ENCODE measurements around the gene PI4K2B. TPM values are rescaled to one million over a fixed set of nuclear protein-coding genes. Genes with fewer than 3 reads are reported as not detected.

The PI4K2B gene
- total and polyA plus RNA-seq, 2 of the 13 experiments (the other 11 are each of a cell fraction or from before 2014, with no cell fraction given) = 6.9 to 25.8 TPM

- peak; percentile 74; the same call in 1 of the 2 replicates for TF ChIP-seq MXD1 (CRISPR knock-in tag; IDR thresholded peaks at IDR 0.05)
- TF ChIP-seq, protein P1, sequence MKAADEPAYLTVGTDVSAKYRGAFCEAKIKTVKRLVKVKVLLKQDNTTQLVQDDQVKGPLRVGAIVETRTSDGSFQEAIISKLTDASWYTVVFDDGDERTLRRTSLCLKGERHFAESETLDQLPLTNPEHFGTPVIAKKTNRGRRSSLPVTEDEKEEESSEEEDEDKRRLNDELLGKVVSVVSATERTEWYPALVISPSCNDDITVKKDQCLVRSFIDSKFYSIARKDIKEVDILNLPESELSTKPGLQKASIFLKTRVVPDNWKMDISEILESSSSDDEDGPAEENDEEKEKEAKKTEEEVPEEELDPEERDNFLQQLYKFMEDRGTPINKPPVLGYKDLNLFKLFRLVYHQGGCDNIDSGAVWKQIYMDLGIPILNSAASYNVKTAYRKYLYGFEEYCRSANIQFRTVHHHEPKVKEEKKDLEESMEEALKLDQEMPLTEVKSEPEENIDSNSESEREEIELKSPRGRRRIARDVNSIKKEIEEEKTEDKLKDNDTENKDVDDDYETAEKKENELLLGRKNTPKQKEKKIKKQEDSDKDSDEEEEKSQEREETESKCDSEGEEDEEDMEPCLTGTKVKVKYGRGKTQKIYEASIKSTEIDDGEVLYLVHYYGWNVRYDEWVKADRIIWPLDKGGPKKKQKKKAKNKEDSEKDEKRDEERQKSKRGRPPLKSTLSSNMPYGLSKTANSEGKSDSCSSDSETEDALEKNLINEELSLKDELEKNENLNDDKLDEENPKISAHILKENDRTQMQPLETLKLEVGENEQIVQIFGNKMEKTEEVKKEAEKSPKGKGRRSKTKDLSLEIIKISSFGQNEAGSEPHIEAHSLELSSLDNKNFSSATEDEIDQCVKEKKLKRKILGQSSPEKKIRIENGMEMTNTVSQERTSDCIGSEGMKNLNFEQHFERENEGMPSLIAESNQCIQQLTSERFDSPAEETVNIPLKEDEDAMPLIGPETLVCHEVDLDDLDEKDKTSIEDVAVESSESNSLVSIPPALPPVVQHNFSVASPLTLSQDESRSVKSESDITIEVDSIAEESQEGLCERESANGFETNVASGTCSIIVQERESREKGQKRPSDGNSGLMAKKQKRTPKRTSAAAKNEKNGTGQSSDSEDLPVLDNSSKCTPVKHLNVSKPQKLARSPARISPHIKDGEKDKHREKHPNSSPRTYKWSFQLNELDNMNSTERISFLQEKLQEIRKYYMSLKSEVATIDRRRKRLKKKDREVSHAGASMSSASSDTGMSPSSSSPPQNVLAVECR (CRISPR knock-in tag; IDR thresholded peaks at IDR 0.05; ENCODE audit: borderline replicate concordance) = peak; percentile 93
- TF ChIP-seq ZNF317 (CRISPR knock-in tag; IDR thresholded peaks at IDR 0.05) = peak; percentile 90; the same call in 1 of the 2 replicates
- peak; percentile 93; the same call in 1 of the 2 replicates for TF ChIP-seq ZNF788 (CRISPR knock-in tag; IDR thresholded peaks at IDR 0.05; ENCODE audit: borderline replicate concordance)
- no peak for TF ChIP-seq ZKSCAN5 (CRISPR knock-in tag; IDR thresholded peaks at IDR 0.05)
- TF ChIP-seq FOXO4 (CRISPR knock-in tag; conservative IDR thresholded peaks at IDR 0.05) = no peak
- TF ChIP-seq TBX3 (IDR thresholded peaks at IDR 0.05; ENCODE audit: borderline replicate concordance) = no peak
- TF ChIP-seq PHB2 (IDR thresholded peaks at IDR 0.05; ENCODE audit: partially characterized antibody) = no peak
- no peak for TF ChIP-seq MTF2 (CRISPR knock-in tag; IDR thresholded peaks at IDR 0.05; ENCODE audit: borderline replicate concordance)
- TF ChIP-seq POGZ (CRISPR knock-in tag; IDR thresholded peaks at IDR 0.05) = peak; percentile 99
- peak; percentile 79; the same call in 1 of the 2 replicates for TF ChIP-seq ZNF124 (CRISPR knock-in tag; IDR thresholded peaks at IDR 0.05)
- TF ChIP-seq, protein P2, sequence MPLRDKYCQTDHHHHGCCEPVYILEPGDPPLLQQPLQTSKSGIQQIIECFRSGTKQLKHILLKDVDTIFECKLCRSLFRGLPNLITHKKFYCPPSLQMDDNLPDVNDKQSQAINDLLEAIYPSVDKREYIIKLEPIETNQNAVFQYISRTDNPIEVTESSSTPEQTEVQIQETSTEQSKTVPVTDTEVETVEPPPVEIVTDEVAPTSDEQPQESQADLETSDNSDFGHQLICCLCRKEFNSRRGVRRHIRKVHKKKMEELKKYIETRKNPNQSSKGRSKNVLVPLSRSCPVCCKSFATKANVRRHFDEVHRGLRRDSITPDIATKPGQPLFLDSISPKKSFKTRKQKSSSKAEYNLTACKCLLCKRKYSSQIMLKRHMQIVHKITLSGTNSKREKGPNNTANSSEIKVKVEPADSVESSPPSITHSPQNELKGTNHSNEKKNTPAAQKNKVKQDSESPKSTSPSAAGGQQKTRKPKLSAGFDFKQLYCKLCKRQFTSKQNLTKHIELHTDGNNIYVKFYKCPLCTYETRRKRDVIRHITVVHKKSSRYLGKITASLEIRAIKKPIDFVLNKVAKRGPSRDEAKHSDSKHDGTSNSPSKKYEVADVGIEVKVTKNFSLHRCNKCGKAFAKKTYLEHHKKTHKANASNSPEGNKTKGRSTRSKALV (CRISPR knock-in tag; IDR thresholded peaks at IDR 0.05) = 0 out of 2 replicates have a peak, but pooled peaks have one; percentile 23
- TF ChIP-seq ZGPAT (CRISPR knock-in tag; IDR thresholded peaks at IDR 0.05) = peak; percentile 98
- TF ChIP-seq ZFP36L2 (CRISPR knock-in tag; IDR thresholded peaks at IDR 0.05) = no peak
- peak; percentile 89 for TF ChIP-seq SIN3B (IDR thresholded peaks at IDR 0.05; ENCODE audit: low read length)
- no peak for TF ChIP-seq EED (CRISPR knock-in tag; IDR thresholded peaks at IDR 0.05)
- no peak for TF ChIP-seq SOX6 (IDR thresholded peaks at IDR 0.05)
- TF ChIP-seq SOX6 (CRISPR knock-in tag; IDR thresholded peaks at IDR 0.05) = peak; percentile 87
- peak; percentile 53; the same call in 1 of the 2 replicates for TF ChIP-seq SRF (IDR thresholded peaks at IDR 0.05; ENCODE audit: low read depth, low read length)
- peak; percentile 46 for TF ChIP-seq CREB1 (IDR thresholded peaks at IDR 0.05)
- TF ChIP-seq CREB1 (CRISPR knock-in tag; IDR thresholded peaks at IDR 0.05) = peak; percentile 80
- peak; percentile 89 for TF ChIP-seq GABPB1 (CRISPR knock-in tag; IDR thresholded peaks at IDR 0.05)
Observed at GRCh38 chr4:25312496-25313200, 78.8 kb downstream of the PI4K2B start, which contains the start of gene ZCCHC4 (continued).

All from HepG2 (cell line).